ENCODE results near the gene TPP2. TPM values are rescaled to one million over a fixed set of nuclear protein-coding genes. Genes with fewer than 3 reads are reported as not detected.

Gene TPP2
- total RNA-seq, 1 experiment from 2014 or later: 36.7 TPM

DNA sequence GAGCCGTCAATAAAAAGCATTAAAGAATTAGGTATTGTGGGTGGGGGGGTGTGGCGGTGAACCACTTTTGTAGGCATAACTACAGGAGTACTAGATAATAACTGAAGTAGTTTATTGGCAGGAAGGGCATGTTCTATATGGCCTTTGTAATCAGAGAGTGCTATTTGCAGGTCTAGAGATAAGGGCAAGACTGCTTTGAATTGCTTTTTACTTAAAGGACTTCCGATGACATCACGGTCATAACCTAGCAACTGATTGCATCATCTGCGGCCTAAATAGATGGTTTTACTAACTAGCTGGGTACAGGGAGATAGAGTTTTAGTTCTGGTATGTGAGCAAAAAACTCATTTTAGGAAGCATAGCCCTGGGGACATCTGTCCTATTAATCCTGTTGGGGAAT lies 73.3 kb downstream of the TPP2 start:
- ChIA-PET POLR2A (no interaction called here), RAD21 (ENCODE audit: low non-redundant PET in 1 of 2, low total read pairs in 2 of 2, uncharacterized antibody in 2 of 2, unreplicated experiment in 2 of 2) (no interaction called here), CTCF (no interaction called here)
- DNase-seq (ENCODE audit: low read depth, low spot score) (no peak), ATAC-seq (no peak)
- H4K20me1 ChIP-seq (ENCODE audit: insufficient read depth): no peaks in the 10 kb centered on the region
- no peak overlapping the region for H3K9ac ChIP-seq (ENCODE audit: low read length)
- no peaks in the 10 kb centered on the region for H3K9me3 ChIP-seq (ENCODE audit: control insufficient read depth in 1 of 2, insufficient read depth in 1 of 2, low read depth in 1 of 2, low read length in 2 of 2)
- no peaks in the 10 kb centered on the region for H3K27me3 ChIP-seq (ENCODE audit: insufficient read depth, low read length)
- H3K4me2 ChIP-seq (ENCODE audit: low read length): no peak overlapping the region
- intact Hi-C loops (cut with micrococcal nuclease): no loop called here
- no peaks in the 10 kb centered on the region for H3K9me2 ChIP-seq (ENCODE audit: insufficient read depth)
- H2AFZ ChIP-seq (ENCODE audit: low read depth, low read length, poor library complexity, severe bottlenecking): no peak overlapping the region
- H3K79me2 ChIP-seq (ENCODE audit: insufficient read depth, low read length): no peaks in the 10 kb centered on the region
- H3K36me3 ChIP-seq (ENCODE audit: control insufficient read depth in 1 of 2, insufficient read depth in 2 of 2, low read length in 2 of 2): peaks cover 9 to 15% of the 10 kb centered on the region in 2 experiments; a peak in 3 of 4 replicates
- H3K27ac ChIP-seq (ENCODE audit: low read depth, low read length): no peak overlapping the region
- BruUV-seq (replicated peaks): no TSS peak
- H3K4me3 ChIP-seq (replicated peaks in 1 of 2; ENCODE audit: low read depth in 1 of 2, low read length in 2 of 2): no peak overlapping the region
- TF ChIP-seq, protein P1, sequence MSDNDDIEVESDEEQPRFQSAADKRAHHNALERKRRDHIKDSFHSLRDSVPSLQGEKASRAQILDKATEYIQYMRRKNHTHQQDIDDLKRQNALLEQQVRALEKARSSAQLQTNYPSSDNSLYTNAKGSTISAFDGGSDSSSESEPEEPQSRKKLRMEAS (IDR thresholded peaks at IDR 0.05): no peak
- TF ChIP-seq EGR1 (IDR thresholded peaks at IDR 0.05; ENCODE audit: low read depth) (no peak), EZH2 (IDR thresholded peaks at IDR 0.05) (no peak), SRF (IDR thresholded peaks at IDR 0.05; ENCODE audit: low read depth) (no peak), TCF7L2 (IDR thresholded peaks at IDR 0.05; ENCODE audit: borderline replicate concordance, extremely low read depth, insufficient read depth, insufficient read length) (no peak), SP1 (IDR thresholded peaks at IDR 0.05; ENCODE audit: low read depth) (no peak), POLR2AphosphoS5 (IDR thresholded peaks at IDR 0.05; ENCODE audit: low read depth, low read length) (no peak), CBX3 (IDR thresholded peaks at IDR 0.05; ENCODE audit: low read depth) (no peak), POLR2A (IDR thresholded peaks at IDR 0.05; ENCODE audit: borderline replicate concordance, extremely low read depth, insufficient read depth, insufficient read length) (no peak), RAD21 (IDR thresholded peaks at IDR 0.05; ENCODE audit: low read depth) (no peak), JUND (IDR thresholded peaks at IDR 0.05) (no peak)
- TF ChIP-seq, protein P2, sequence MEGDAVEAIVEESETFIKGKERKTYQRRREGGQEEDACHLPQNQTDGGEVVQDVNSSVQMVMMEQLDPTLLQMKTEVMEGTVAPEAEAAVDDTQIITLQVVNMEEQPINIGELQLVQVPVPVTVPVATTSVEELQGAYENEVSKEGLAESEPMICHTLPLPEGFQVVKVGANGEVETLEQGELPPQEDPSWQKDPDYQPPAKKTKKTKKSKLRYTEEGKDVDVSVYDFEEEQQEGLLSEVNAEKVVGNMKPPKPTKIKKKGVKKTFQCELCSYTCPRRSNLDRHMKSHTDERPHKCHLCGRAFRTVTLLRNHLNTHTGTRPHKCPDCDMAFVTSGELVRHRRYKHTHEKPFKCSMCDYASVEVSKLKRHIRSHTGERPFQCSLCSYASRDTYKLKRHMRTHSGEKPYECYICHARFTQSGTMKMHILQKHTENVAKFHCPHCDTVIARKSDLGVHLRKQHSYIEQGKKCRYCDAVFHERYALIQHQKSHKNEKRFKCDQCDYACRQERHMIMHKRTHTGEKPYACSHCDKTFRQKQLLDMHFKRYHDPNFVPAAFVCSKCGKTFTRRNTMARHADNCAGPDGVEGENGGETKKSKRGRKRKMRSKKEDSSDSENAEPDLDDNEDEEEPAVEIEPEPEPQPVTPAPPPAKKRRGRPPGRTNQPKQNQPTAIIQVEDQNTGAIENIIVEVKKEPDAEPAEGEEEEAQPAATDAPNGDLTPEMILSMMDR (IDR thresholded peaks at IDR 0.05 in 2 of 3, conservative IDR thresholded peaks at IDR 0.05 in 1 of 3; ENCODE audit: borderline replicate concordance in 1 of 3, insufficient read depth in 1 of 3, low read depth in 2 of 3, low read length in 2 of 3): no peak
- TF ChIP-seq, protein P3, sequence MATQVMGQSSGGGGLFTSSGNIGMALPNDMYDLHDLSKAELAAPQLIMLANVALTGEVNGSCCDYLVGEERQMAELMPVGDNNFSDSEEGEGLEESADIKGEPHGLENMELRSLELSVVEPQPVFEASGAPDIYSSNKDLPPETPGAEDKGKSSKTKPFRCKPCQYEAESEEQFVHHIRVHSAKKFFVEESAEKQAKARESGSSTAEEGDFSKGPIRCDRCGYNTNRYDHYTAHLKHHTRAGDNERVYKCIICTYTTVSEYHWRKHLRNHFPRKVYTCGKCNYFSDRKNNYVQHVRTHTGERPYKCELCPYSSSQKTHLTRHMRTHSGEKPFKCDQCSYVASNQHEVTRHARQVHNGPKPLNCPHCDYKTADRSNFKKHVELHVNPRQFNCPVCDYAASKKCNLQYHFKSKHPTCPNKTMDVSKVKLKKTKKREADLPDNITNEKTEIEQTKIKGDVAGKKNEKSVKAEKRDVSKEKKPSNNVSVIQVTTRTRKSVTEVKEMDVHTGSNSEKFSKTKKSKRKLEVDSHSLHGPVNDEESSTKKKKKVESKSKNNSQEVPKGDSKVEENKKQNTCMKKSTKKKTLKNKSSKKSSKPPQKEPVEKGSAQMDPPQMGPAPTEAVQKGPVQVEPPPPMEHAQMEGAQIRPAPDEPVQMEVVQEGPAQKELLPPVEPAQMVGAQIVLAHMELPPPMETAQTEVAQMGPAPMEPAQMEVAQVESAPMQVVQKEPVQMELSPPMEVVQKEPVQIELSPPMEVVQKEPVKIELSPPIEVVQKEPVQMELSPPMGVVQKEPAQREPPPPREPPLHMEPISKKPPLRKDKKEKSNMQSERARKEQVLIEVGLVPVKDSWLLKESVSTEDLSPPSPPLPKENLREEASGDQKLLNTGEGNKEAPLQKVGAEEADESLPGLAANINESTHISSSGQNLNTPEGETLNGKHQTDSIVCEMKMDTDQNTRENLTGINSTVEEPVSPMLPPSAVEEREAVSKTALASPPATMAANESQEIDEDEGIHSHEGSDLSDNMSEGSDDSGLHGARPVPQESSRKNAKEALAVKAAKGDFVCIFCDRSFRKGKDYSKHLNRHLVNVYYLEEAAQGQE (IDR thresholded peaks at IDR 0.05; ENCODE audit: low read depth): no peak
- TF ChIP-seq, protein P4, sequence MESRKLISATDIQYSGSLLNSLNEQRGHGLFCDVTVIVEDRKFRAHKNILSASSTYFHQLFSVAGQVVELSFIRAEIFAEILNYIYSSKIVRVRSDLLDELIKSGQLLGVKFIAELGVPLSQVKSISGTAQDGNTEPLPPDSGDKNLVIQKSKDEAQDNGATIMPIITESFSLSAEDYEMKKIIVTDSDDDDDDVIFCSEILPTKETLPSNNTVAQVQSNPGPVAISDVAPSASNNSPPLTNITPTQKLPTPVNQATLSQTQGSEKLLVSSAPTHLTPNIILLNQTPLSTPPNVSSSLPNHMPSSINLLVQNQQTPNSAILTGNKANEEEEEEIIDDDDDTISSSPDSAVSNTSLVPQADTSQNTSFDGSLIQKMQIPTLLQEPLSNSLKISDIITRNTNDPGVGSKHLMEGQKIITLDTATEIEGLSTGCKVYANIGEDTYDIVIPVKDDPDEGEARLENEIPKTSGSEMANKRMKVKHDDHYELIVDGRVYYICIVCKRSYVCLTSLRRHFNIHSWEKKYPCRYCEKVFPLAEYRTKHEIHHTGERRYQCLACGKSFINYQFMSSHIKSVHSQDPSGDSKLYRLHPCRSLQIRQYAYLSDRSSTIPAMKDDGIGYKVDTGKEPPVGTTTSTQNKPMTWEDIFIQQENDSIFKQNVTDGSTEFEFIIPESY (IDR thresholded peaks at IDR 0.05; ENCODE audit: extremely low read depth, insufficient replicate concordance, low read length): no peak
- H3K4me1 ChIP-seq (ENCODE audit: control insufficient read depth in 1 of 2, insufficient read depth in 2 of 2, low read length in 2 of 2): no peaks in the 10 kb centered on the region
